Measurements from ENCODE around the gene TSR3.

TSR3 gene

GRCh38 chr16:1351582-1352362 lies at the start of gene TSR3, which contains the start of gene GNPTG:
Gene TSR3 (minus strand): TSS chr16:1351878. CDS start chr16:1351804, 74 bp downstream.
Gene GNPTG (plus strand): TSS chr16:1351931. CDS start chr16:1351966, 35 bp downstream.
- DNase-seq (ENCODE audit: low spot score) = peak; percentile 78

- DNase-seq (ENCODE audit: low spot score) = no peak
These were observed 49.5 kb upstream of the TSR3 start for GRCh38 chr16:1401061-1401757.

GRCh38 chr16:1398826-1399581 lies 47.3 kb upstream of the TSR3 start:
- DNase-seq (ENCODE audit: low spot score) = no peak

- no peak for DNase-seq (ENCODE audit: low spot score)
These were observed 46.7 kb upstream of the TSR3 start for GRCh38 chr16:1398351-1398750.

- DNase-seq (ENCODE audit: low spot score) = no peak
These were observed 46.1 kb upstream of the TSR3 start for GRCh38 chr16:1397779-1398178.

GRCh38 chr16:1395444-1396031 lies 43.9 kb upstream of the TSR3 start:
- DNase-seq (ENCODE audit: low spot score) = no peak

- no peak for DNase-seq (ENCODE audit: low spot score)
These were observed 42.8 kb upstream of the TSR3 start for GRCh38 chr16:1394367-1394951.

GRCh38 chr16:1393613-1394176 lies 42.0 kb upstream of the TSR3 start:
- DNase-seq (ENCODE audit: low spot score) = no peak

GRCh38 chr16:1392826-1393225 lies 41.1 kb upstream of the TSR3 start:
- no peak for DNase-seq (ENCODE audit: low spot score)

GRCh38 chr16:1390239-1390779 lies 38.6 kb upstream of the TSR3 start:
- no peak for DNase-seq (ENCODE audit: low spot score)

GRCh38 chr16:1389762-1390161 lies 38.1 kb upstream of the TSR3 start:
- no peak for DNase-seq (ENCODE audit: low spot score)

GRCh38 chr16:1387331-1387730 lies 35.7 kb upstream of the TSR3 start:
- DNase-seq (ENCODE audit: low spot score) = no peak

GRCh38 chr16:1385232-1385631 lies 33.6 kb upstream of the TSR3 start:
- no peak for DNase-seq (ENCODE audit: low spot score)

GRCh38 chr16:1383556-1383955 lies 31.9 kb upstream of the TSR3 start:
- DNase-seq (ENCODE audit: low spot score) = no peak

- DNase-seq (ENCODE audit: low spot score) = no peak
These were observed 30.1 kb upstream of the TSR3 start for GRCh38 chr16:1381612-1382406.

GRCh38 chr16:1380195-1380594 lies 28.5 kb upstream of the TSR3 start:
- no peak for DNase-seq (ENCODE audit: low spot score)

- peak; percentile 76 for DNase-seq (ENCODE audit: low spot score)
These were observed 27.8 kb upstream of the TSR3 start for GRCh38 chr16:1379304-1380076.

- DNase-seq (ENCODE audit: low spot score) = peak; percentile 14
These were observed 27.2 kb upstream of the TSR3 start for GRCh38 chr16:1378804-1379303.

GRCh38 chr16:1378087-1378803 lies 26.6 kb upstream of the TSR3 start:
- no peak for DNase-seq (ENCODE audit: low spot score)
